Epithelial cell of esophagus (primary cell): ENCODE results near the gene NUBPL.

Experiments used
- DNase-seq: peaks from one replicate; pipeline ENCODE4 v3.0.0; 2010; ENCODE audit warnings: low read depth
- H3K4me3 ChIP-seq: 2 replicates; pipeline ENCODE4 v1.5.1; 2011; ENCODE audit warnings: mild to moderate bottlenecking, low read length, control low read depth
- TF ChIP-seq, protein P1 (sequence below): IDR thresholded peaks from 2 replicates; pipeline ENCODE4 v1.5.1; 2011; ENCODE audit warnings: low read depth, mild to moderate bottlenecking, low read length, control low read depth, inconsistent platforms; ENCODE audit not compliant: insufficient read depth; ENCODE audit errors: missing control alignments

The NUBPL gene

DNA sequence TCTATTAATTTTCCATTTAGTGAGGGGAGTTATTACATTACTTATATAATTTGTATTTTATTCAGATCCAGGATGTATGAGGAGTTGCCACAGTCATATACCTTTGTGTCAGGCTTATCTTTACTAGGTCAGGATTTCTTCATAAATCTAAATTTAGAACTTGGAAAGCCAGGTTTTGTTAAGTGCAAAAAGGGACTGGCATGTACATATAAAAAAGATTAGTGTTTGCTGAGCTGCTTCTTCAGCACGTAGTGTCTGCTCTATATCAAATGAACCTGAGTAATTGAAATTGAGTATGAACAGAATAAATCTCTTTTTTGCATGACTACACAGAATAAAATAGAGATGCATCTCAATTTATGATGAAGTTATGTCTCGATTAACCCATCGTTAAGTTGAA is 157.4 kb downstream of the NUBPL start:
- no peak overlapping the region for H3K4me3 ChIP-seq
- TF ChIP-seq, protein P1, sequence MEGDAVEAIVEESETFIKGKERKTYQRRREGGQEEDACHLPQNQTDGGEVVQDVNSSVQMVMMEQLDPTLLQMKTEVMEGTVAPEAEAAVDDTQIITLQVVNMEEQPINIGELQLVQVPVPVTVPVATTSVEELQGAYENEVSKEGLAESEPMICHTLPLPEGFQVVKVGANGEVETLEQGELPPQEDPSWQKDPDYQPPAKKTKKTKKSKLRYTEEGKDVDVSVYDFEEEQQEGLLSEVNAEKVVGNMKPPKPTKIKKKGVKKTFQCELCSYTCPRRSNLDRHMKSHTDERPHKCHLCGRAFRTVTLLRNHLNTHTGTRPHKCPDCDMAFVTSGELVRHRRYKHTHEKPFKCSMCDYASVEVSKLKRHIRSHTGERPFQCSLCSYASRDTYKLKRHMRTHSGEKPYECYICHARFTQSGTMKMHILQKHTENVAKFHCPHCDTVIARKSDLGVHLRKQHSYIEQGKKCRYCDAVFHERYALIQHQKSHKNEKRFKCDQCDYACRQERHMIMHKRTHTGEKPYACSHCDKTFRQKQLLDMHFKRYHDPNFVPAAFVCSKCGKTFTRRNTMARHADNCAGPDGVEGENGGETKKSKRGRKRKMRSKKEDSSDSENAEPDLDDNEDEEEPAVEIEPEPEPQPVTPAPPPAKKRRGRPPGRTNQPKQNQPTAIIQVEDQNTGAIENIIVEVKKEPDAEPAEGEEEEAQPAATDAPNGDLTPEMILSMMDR = no peak
- DNase-seq = no peak

DNA sequence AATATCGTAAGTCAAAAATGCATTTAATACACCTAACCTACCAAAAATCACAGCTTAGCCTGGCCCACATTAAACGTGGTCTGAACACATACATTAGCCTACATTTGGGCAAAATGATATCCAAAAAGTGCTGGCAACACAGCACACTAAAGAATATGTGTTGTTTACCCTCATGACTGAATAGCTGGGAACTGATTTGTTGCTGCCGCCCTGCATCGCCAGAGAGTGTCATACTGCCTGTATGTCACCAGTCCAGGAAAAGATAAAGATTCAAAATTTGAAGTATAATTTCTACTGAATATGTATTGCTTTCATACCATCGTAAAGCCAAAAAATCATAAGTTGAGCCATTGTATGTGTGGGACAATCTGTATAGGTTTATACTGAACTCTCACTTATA is 157.8 kb downstream of the NUBPL start:
- no peak for DNase-seq
- TF ChIP-seq, protein P1 = no peak
- H3K4me3 ChIP-seq = no peak overlapping the region

DNA sequence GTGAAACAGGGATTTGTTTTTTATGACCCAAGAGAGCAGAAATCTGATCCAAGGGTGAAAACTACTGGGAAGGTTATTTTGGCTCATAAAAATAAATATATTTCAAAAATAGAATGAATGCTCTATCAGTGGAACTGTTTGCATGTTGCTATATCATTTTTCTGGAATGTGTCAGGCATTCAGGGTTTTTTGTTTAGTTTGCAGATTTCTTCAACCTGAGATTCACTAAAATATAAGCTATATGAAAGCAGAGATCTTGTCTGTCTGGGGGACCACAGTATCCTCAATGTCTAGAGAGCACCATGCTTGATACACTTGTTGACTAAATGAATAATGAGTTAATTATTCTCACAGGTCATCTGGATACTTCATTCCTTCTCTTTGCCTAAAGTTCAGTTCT is 165.1 kb downstream of the NUBPL start:
- no peak overlapping the region for H3K4me3 ChIP-seq
- TF ChIP-seq, protein P1 = no peak
- DNase-seq = no peak

DNA sequence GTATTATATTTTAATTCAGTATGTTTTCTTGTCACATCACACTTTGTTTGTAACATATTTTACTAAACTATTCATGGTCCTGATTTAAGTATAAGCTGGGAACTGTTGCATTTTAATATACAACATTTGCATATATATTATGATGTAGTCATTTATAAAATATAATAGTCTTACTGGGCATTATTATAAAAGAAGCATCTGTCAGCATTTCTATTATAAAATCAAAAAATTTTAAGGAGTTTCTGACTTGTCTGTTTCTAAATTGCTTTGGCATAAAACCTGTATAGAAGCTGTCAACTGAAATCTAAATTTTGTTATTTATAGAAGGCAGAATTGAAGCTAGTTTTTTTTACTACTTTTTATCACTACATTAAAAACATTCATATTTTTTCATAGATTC is 166.6 kb downstream of the NUBPL start:
- no peak for DNase-seq
- H3K4me3 ChIP-seq = no peak overlapping the region
- TF ChIP-seq, protein P1 = no peak

DNA sequence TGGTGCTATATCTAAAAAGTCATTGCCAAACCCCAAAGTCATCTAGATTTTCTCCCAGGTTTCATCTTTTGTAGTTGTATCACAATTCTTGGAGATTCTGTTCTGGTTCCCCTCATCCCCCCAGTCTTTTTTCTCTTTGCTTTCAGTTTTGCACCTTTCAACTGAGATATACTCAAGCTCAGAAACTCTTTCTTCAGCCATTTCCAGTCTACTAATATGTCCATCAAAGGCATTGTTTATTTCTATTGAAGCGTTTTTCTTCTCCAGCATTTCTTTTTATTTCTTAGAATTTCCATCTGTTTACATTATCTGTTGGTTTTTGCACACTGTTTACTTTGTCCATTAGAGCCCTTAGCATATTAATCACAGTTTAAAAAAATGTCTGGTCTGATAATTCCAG is 179.5 kb downstream of the NUBPL start:
- TF ChIP-seq, protein P1 = no peak

DNA sequence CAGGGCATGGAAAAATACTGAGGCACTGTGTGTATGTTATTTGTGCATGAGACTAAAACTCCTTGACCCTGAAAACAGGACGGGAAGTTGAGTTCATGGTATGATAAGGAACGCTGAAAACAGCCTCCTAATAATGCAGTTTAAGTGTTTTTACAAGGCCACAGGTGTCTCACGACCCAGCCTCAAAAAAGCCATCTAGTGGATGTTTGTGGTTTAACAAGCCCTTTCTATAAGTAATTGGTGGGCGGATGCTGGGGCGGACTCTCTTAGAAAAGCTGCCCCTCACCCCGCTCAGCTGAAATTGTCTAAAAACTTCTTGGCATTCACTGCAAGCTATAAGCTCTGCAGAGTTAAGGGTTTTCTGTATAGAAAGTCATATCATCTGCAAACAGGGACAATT is 184.5 kb downstream of the NUBPL start:
- TF ChIP-seq, protein P1 = no peak
- no peak for DNase-seq
- H3K4me3 ChIP-seq = no peak overlapping the region

More for the DNA sequence above, 179.5 kb downstream of the NUBPL start:
- H3K4me3 ChIP-seq = no peak overlapping the region
- DNase-seq = no peak

DNA sequence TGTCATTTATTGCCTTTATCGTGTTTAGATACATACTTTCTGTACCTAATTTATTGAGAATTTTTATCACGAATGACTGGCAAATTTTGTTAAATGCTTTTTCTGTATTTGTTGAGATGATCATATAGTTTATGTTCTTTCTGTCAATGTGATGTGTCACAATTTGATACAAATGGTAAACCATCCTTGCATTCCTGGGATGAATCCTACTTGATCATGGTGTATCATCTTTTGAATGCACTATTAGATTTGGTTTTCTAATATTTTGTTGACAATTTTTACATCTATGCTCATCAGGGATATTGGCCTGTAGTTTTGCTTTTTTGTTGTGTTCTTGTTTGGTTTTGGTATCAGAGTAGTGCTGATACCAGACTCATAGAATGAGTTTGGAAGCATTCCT is 185.1 kb downstream of the NUBPL start:
- no peak for DNase-seq
- TF ChIP-seq, protein P1 = no peak
- no peak overlapping the region for H3K4me3 ChIP-seq
